NCI-H1048 (cell line): ENCODE measurements around the gene ABCD2.
"Not testable (repeated sequence)": the region's sequence is repeated elsewhere in the genome, so short reads cannot be mapped to it uniquely, and the experiment has no call there.

Experiments used
- DNase-seq: peaks from one replicate; lab custom pipeline; 2025; lab: John Stamatoyannopoulos, UW

Gene ABCD2

DNA sequence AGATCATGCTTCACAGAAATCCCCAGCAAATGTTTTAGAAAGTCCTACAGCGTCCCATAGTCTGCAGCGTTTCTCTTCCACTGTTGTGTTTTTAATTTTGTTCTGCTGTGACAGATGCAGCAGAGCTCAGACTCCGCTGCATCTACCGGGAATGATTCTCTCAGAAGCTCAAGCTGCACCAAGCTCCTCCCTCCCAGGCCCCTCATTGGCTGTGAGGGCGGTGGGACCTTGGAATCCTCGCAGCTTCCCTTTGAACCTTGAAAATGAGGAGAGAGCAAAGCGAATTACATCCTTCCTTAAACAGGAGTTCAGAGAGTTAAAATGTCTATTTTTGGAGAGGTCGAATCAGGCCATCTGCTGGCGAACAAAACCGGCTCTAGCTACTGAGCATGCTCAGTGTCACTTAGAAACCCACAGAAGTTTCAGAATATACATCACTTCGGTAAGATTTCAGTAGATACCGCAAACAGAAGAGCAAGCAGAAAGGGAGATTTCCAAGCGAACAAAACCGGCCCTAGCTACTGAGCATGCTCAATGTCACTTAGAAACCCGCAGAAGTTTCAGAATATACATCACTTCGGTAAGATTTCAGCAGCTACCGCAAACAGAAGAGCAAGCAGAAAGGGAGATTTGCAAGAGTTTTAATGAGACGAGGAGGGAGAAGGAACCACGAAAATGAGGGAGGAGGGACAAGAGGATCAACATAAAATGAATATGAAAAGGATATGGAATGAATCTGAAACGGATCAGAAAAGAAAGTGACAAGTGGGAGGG, at the start of gene ABCD2:
ABCD2 (minus strand) TSS at position 144 of the 774 bp plus-strand sequence. CDS start 188 bp downstream, outside the sequence.
- DNase-seq: peak; percentile 13

DNA sequence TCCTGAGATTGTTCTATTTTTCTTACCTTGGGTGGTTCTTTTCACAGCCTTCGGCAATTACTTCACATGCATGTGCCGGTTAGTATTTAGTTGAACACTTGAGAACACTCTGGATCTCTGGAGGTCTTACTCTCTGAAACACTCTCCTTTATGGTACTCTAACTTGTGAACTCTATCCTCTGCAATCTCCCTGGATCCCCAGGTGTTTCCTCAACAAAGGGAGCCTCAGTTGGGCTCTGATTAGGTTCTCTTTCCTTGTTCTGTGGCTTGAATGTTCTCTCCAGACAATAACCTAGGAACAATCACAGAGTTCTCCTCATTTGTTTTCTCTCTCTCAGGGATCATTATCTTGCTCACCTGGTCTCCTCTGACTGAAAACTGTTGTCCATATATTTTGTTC, 40.5 kb upstream of the ABCD2 start:
- DNase-seq: no peak

DNA sequence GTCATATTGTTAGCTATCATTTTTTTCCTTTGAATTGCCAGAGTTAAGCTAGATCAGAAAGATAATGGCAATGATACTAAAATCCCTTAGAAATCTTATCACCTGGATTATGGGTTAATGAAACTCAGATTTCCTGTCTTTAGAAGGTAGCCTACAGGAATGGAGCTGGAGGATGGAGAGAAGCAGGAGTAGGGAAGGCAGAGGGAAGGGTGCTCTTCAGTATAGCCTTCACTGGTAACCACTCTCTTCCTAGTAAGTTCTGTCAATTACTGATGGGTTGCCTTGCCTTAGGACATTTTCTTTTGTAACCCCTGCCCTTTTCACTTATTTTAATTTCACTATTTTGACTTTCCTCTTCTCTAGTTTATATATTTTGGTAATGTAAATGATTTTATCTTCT, 27.8 kb upstream of the ABCD2 start:
- no peak for DNase-seq

DNA sequence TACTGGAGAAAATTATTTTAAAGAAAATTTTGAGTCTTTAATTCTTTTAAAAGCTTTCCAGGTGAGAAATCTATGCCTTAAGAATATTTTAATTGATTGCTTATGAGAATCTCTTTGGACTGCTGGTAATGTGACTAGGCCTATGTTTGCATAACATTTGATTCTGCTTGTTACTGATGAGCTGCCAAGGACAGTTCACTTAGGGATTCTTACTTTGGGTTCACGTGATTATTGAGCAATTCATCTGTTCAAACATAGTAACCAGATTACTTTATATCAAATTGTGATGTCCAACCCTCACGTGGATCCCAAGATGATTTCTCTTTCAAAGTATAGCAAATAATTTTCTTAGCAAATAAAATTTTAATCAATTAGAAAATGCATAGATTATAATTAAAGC, 27.4 kb upstream of the ABCD2 start:
- no peak for DNase-seq

DNA sequence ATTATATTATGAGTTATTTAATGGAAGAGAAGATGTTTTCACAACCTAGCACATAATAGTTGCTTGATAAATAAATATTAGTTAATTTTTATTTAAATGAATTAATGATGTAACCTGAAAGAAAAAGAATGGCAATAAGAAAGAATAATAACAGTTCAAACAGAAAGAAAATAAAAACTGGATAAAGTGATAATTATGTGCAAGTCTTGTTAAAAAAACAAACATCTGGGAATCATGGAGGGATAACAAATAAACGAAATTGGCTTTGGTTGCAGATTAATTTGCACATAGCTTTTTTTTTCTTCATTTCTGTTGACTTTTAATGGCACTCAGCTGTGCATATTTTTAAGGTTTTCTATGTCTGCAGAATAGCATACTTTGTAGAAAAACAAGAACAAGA, 23.4 kb upstream of the ABCD2 start:
- no peak for DNase-seq

- no peak for DNase-seq
These were observed 19.2 kb upstream of the ABCD2 start for GRCh38 chr12:39638840-39639239.

DNA sequence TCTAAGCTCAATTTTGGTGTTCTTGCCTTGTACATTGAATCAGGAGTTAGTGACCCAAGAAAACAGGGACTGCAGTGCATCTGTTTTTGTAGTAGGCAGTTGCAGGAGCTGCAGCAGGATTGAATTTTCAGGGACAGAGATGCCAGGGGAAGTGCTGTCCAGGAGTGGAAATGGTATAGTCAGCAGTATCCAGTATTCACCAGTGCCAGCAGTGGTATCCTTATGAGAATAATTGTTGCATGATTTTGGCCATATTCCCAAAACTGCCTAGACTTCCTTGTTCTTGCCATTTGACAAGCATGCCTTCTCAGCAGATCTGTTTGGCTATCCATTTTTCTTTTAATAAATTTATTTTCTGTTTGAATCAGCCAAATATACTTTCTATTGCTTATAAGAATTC, 18.6 kb upstream of the ABCD2 start:
- no peak for DNase-seq

DNA sequence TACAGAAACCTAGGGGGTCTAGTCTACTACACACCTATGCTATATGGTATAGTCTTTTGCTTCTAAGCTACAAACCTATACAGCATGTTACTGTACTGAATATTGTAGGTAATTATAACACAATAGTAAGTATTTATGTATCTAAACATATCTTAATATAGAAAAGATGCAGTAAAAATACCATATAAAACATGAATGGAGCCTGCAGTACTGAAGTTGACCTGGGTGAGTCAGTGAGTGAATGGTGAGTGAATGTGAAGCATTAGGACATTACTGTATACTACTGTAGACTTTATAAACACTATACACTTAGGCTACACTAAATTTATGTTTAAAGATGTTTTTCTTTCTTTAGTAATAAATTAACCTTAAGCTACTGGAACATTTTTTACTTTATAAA, 13.1 kb upstream of the ABCD2 start:
- no peak for DNase-seq

- no peak for DNase-seq
These were observed 9.2 kb upstream of the ABCD2 start for GRCh38 chr12:39628836-39629235.

GRCh38 chr12:39627914-39628313, 8.3 kb upstream of the ABCD2 start:
- DNase-seq: no peak

GRCh38 chr12:39626033-39626814, 6.6 kb upstream of the ABCD2 start:
- no peak for DNase-seq

GRCh38 chr12:39623919-39624318, 4.3 kb upstream of the ABCD2 start:
- DNase-seq: no peak

DNA sequence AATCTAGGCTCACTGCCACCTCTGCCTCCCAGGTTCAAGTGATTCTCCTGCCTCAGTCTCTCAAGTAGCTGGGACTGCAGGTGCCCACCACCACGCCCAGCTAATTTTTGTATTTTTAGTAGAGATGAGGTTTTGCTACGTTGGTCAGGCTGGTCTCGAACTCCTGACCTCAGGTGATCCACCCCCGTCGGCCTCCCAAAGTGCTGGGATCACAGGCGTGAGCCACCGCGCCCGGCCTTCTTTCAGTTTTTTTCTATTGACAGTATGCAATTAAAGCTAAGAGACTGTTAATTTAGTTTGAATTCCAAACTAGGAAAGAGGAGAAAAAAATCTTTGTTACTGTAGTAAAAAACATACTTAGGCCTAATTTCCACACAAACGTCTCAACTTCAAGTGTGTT, 3.6 kb upstream of the ABCD2 start:
- DNase-seq: not testable (repeated sequence)

- DNase-seq: no peak
These were observed 2.7 kb upstream of the ABCD2 start for GRCh38 chr12:39622306-39622705.

GRCh38 chr12:39621670-39622069, 2.1 kb upstream of the ABCD2 start:
- DNase-seq: no peak

DNA sequence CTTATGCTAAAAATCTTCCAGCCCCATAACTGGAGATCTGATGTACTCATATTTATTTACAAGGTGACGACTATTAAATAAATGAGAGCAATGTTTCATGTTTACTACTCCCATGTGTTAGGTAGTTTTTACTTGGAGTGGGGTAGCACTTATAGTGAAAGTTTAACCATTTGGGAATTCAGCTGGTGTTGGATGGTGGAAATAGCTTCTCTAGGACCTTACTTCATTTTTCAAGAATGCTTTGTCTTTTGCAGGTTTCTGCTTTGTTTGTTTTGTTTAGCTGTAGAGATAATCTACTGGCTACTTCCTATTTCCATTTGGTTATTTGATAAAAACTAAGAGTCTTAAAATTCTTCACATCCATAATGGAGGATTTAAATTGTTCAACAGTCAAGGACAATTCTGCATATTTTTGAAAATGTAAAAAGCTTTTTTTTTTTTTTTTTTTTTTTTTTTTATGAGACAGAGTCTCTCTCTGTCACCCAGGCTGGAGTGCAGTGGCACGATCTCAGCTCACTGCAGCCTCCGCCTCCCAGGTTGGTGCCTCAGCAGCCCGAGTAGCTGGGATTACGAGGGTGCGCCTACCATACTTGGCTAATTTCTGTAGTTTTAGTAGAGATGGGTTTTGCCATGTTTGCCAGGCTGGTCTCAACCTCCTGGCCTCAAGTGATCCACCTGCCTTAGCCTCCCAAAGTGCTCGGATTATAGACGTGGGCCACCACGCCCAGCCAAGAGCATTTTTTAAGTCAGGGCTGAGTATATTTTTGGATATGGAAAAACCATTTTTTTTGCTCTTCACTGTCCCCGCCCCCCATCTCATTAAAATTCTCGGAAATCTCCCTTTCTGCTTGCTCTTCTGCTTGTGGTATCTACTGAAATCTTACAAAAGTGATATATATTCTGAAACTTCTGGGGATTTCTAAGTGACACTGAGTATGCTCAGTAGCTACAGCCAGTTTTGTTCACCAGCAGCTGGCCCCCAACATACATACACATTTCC, 1.4 kb upstream of the ABCD2 start:
- DNase-seq: no peak

GRCh38 chr12:39619316-39619659, 315 bp downstream of the ABCD2 start:
- no peak for DNase-seq

DNA sequence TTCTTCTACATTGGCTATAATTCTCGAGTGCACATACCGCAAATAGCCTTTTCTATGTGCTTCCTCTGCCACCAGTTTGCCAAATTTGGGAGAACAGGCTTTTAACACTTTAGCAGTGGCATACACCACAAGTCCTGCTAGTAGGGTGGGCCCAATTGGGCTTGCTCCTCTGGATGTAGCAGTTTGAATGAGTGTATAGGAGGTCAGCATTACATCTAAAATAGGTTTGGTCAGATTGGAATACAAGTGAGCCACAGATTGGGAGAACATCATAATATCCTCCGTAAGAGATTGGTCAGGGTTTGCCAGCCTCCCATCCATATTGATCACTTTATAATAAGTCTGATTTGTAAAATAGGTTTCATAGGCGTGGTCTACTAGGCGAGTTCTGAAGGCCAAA, 902 bp downstream of the ABCD2 start:
- no peak for DNase-seq

DNA sequence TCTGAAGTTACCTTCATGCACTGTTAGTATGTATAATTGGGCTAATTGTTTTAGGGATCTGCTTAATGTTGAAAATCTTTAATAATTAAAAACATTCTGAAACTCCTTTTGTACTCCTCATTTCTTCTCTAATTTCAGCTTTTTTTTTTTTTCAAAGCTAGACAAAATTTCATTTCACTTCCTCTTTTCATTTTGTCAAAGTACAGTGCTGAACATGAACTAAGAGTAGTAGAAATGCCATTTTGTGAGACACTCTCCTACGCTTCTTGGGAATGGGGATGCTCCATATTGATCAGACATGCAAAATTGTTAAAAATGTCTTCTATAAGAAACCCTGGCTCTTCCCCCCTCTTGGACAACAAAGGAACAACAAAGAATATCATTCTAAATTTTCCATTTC, 1.7 kb downstream of the ABCD2 start:
- DNase-seq: no peak

DNA sequence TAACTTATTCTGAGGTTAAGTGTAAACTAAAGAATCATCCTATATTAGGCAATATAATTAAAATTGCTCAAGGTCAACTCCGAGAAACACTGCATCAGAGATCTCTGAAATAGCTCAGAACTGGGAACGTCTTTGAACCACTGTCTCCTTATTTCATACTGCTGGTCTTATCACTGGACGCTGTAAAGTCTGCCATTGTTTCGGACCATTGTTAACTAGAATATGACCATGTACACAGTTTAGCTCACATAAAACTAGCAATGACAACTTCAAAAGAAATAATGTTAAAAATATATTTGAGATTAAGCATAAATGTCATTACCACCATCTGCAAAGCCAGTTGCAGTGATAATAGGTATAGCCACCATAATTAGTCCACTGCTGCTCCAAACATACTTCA, 2.9 kb downstream of the ABCD2 start:
- no peak for DNase-seq

GRCh38 chr12:39616251-39616650, 3.4 kb downstream of the ABCD2 start:
- no peak for DNase-seq

GRCh38 chr12:39613525-39613924, 6.1 kb downstream of the ABCD2 start:
- DNase-seq: no peak
